Lung microvascular endothelial cell (primary cell): ENCODE results near the gene SOBP. TPM values are rescaled to one million over a fixed set of nuclear protein-coding genes. Genes with fewer than 3 reads are reported as not detected.

Experiments used
- DNase-seq, 2 donors: peaks; one replicate each; pipeline versions ENCODE4 v3.0.0 to v3.0.0-alpha.2; 2010; ENCODE audit warnings: low read depth in 2 of 2
- total RNA-seq: library from RNA; depleted of rRNA; stranded (reverse); fragments of >200 nt; gene quantifications from 2 replicates; pipeline ENCODE4 v1.2.1, GENCODE V29; 2014

Gene SOBP
- total RNA-seq, 1 donor from 2014 or later = 0.20 TPM

DNA sequence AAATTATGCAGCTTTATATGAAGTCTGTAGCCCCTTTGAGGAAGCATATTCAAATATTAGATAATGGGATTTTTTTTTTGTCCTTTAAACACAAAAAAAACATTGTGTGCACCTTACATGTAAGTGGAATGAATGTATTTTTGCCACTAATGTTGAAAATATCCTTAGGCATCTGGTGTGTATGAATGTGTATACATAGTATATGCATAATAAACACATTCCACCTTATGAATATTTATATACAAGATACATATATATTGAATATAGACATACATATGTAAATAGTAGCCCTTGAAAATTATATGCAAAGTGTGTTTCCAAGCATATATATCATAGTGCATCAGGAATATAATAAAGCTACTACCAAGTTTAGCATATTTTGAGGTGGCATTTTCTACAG lies 94.8 kb downstream of the SOBP start:
- no peak for DNase-seq

DNA sequence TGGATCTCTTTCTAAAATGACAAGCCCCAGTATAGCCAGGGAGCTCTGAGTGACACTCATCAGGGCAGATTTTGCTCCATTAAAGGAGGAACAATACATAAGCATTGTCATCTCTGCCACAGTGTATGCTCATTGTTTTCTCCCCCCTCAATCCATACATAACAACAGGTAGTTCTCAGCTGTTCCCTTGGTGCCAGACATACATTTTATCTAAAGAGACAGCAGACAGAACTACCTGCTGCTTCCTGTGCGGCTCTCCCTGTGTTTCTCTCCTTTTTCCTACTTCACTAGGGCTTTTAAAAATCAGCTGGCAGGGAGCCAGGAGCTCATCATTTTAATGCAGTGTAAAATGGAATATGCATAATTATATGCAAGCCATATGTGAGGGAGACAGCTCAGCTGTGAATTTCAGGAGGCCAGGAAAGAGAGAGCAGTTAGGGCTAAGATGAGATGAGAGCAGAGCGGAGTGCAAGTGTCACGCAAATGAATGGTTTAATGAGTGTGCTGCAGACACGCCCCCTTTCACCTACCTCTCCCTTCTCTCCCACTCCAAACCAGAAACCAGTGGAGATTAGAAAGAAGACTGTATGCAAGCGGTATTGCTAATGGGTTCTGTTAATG lies 96.0 kb downstream of the SOBP start:
- no peak for DNase-seq

DNA sequence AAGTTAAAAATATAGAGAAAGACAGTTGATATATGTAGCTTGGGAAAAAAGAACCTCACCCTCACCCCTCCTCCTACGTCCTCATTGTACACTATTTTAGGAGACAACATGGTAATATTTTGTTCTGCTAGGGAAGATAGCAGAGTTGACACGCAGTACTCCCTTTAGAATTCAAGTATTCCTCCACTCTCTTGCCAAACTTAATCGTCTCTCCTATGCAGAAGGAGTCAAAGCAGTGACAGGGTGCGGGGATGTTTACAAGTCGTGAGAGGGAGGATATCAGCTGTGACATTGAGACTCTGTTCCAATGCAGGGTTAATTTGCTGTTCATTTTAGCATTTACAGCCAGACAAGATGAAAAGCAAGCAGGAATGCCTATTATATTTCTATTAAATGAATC lies 97.5 kb downstream of the SOBP start:
- DNase-seq = no peak

DNA sequence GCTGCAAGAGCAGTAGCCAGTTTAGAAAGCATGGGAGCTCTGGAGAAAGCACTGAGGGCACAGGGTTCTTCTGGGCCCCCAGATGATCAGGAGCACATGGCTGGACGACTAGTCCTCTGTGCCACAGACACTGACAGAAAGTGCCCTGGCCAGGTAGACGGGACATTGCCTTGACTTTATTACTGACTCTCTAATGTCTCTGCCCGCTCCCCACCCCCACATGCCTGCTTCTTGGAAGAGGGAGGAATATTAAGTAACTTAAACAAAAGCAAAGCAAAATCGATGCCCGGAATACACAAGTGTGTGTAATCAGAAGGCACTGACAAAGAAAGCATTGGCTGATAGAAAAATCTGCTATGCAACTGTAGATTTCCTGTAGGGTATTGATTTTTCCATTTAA lies 99.3 kb downstream of the SOBP start:
- no peak for DNase-seq

DNA sequence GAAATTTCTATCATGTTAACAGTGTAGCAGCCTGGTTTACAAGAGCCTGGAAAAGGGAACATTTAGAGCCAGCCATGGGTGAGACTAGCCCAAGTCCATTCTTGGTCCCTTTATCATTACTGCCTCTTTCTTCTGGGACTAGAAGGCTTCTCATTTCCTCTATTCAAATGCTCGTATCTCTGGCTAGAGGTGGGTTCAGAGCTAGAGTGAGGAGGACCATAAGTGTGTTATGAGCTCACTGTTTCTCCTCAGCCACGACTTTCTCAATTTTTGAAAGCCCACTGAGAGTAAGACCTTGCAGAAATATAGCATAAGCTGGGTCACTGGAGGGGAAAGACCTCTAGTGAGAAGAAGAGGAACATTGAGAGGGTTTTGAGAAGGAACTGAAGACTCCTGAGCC lies 100.0 kb downstream of the SOBP start:
- no peak for DNase-seq

DNA sequence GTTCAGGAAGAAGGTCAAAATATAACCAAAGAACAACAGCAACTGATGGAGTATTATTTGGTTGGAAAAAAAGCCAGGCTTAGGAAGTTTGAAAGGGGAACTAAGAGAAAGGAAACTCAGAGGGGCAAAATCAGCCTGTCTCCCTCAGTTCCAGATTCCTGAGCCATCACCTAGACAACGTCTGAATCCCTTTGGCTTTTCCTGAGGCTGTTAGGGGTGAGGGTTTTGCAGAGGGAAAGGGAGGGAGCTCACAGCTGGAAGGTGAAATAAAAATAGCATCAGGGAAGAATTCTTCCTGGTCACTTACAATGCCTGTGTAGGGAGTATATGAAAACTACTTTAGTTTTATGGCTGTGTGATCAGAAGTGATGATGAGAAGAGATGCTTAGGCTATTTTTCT lies 100.5 kb downstream of the SOBP start:
- no peak for DNase-seq

DNA sequence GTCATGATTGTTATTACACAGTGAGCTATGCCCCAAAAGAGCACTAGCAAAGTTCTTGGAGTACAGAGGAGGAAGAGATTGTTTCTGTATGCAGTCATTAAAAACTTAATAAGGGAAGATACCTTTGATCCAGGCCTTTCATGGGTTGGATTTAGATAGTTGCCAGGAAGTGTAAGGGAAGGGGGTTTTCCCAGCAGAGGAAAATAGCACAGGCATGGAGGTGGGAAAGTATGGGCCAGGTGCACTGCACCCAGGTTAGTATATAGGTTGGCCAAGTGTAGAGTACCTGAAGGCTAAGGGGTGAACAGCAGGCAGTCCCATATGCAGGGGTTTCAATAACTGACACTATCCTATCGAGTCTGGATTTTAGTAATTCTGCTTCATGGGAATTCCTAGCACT lies 101.4 kb downstream of the SOBP start:
- no peak for DNase-seq

DNA sequence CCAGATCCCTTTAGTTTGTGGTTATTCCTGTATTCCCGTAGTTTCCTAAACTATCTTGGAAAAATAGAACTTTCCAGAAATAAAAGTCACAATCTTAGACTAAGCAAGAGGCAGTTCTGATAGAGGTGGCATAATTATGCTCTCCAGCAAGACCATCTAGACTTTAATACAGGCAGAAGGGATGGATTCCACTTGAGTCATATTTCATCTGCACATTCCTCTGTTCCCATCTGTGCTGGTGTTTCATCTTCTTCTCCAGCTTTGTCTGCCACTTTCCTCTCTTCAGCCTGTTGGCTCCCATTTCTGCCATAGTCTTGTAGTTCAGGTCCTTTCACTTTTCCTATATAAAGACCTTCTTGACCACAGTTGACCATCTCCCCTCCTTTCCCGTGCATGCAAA lies 102.9 kb downstream of the SOBP start:
- DNase-seq = no peak

DNA sequence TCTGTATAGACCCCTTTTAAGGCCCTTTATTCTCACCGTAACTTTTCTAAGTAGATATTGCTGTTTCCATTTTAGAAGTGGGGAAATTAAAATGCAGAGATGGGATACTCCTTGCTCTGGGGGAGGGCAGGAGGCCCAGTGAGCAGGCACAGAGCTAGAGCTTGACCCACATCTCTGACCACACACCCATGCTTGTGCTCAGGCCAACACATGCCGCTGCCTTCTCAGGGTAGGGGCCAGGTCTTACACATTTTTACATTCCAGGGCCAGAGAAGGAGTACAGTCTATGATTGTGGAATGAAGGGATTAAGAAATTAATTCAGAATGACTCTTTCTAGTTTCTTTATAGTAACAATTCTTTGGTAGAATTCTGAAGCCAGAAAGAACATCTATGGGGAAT lies 104.8 kb downstream of the SOBP start:
- no peak for DNase-seq

DNA sequence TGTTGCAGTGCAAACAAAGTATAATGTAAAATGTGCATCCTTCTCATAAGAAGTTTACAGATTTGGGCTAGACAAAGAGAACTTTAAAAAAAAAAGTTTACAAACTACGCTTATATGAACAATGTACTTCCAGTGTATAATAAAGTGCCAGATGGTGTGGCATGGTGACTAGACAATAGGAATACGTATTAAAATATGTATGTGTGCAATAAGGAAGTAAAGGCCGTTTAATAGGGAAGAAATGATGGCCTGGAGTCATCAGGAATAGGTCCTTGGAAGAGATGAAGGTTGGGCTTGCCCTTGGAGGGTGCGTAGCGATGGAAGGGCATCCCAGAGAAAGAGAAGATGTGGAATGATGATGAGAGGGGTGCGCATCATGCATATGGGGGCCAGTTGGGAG lies 108.2 kb downstream of the SOBP start:
- DNase-seq = no peak

DNA sequence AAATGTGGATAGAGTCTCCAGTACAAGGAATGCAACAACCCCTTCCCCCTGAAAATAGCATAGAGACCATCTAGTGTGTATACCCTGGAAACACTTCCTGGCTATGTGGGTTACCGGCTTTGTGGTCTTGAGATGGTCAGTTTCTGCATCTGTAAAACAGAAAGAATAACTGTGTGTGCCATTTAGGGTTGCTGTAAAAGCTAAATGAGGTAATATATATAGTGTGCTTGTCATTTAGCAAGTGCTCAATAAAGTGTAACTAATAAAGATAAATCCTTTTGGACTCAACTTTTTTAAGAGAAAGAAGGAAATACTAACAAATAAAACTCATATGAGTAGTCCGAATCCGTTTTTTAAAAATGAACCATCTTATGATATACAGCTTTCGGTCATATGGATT lies 109.1 kb downstream of the SOBP start:
- no peak for DNase-seq

DNA sequence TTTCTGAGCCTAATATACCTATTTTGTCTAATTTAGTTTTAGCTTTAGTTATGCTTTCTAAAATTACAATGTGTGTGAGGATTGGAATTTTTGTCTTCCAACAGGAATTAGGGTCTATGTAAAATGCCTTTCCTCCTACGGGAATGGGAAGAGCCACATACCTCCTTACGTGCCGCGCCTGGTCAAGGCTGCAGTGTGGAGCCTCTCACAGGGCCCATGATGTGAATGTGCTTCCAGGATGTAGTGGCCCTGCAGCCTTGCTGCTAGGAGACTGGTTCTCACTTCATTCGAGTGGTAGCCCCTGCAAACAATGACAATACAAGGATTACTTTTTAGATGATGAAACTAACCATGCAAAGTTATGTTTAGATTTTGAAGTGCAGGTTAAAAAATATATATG lies 110.2 kb downstream of the SOBP start:
- no peak for DNase-seq

DNA sequence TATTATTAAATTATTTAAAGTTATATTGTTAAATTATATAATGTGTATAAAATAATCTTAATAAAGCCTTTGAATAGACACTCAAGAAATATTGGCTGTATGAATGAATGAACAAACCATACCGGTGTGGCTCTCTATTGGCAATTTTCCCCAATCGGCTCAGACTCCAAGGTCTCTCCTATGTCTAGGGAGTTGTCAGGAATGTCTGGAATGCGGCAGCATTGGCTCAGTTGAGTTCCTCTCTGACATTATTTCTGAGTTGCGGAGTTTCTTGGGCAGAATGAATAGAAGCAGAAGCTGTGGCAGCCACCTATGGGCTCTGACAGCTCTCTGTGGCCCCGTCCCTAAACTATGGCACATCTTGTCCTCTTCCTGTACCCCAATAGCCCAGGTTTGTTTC lies 111.0 kb downstream of the SOBP start:
- DNase-seq = peak in 1 of 2 donors; percentile 65

DNA sequence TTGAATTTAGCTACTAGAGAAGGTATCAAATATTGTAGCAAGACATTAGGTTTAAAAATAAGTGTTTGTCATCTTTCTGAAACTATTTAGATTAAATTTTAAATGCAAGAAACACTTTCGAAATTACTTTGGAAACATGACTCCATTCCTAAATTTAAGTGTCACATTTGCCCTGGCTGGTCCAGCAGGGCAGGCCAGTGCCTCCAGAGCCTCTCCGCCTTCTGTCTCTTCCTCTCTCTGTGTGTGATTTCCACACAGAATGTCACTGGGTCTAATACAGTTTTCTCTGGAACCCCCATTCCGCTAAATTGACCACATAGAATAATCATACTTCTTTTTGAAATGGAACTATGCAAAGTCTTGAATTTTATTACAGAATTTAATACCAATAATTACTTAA lies 111.5 kb downstream of the SOBP start:
- DNase-seq = no peak

DNA sequence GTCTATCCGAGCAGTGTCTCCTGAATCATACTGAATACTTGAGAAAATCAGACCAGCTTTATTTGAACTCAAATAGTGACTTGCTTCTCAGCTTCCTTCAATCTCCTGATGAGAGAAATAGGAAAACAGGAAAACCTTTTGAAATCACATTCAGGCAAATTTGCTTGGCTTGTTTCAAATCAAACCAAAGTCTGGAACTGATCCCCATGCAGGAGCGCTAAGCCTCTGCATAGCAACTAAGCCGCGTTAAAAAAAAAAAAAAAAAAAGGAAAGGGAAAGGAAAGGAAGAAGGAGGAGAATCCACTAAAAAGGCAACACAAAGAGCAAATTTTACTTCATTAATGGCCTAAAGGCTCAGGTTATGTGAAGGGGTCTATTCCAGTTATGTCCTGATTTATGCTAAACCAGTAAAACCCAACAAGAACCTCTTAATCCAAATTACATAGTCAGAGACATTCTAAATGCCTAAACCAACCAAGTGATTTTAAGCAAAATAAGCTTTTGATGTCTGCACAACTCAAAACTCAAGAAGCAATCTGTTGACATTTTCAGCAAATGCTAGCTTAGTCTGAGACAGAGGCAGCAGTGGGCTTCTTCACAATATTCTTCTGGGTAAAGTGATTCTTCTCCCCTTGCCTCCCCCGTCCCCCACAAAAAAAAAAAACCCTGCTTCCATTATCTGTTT lies 112.5 kb downstream of the SOBP start:
- DNase-seq = no peak

DNA sequence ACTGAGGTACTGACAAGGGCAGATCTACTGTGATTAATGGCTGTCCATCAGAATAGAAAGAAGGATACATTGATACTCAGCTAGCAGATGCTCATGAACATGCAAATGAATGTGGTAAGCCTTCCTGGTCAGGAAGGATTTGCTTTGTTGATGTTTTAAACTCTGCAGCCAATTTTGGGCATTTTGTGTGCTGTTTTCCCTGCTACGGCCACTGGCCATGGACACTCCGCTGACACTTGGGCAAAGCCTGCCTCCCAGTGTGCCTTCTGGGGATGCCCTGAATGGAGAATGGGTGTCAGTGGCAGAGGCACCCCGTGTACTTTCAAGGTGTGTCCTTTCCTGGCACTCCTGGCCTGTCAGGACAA lies 113.1 kb downstream of the SOBP start:
- no peak for DNase-seq

DNA sequence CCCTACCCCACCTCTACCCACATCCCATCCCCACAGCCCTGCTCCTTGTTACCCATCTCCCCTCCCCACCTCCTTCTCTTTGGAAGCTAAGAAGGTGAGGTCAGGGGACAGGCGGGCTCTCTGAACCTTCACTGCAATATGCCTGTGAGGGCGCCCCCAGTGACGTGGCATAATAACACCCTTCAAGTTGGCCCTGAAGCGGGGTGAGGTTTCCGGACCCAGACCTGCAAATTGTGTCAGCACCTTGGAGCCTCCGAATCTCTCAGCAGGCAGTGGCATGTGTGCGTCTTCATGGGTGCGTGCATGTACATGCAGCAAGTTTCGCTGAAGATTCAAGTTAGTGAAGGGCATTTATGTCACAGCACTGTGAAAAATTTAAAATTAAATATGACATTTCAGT lies 114.6 kb downstream of the SOBP start:
- DNase-seq = no peak

DNA sequence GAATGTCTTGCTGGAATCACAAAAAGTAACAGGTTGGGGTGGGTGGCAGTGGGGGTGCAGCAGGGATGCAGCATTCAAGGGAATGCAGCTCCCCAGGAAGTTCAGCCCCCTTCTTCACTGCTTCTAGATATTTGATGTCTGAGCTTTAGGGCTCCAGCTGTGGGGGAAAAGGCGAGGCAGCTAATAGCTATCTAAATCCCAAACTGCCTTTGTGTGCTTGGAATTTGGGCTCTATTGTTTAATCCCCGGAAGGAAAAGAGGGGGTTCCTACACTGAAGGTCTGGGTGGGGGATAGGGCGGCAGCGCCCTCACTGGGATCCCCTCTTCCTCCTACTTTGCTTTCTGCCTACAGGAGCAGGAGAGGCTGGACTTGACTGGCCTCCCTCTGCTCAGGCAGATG lies 116.5 kb downstream of the SOBP start:
- no peak for DNase-seq

DNA sequence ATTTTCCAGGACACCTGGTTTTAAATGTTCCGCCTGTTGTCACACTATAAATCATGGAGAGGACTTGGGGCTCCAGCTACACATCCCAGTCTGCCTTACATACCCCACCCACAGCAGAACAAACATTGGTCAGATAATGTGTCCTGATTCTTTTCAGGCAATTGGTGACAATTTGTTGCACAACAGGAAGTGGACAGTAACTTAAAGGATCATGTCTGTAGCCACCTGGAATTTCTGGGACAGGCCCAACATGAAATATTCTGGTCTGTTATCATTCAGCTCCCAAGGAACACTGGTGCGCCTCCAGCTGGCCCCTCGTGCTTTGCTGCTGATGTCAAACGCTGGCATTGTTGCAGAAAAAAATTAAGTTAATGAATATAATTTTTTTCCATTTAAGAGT lies 117.2 kb downstream of the SOBP start:
- no peak for DNase-seq

DNA sequence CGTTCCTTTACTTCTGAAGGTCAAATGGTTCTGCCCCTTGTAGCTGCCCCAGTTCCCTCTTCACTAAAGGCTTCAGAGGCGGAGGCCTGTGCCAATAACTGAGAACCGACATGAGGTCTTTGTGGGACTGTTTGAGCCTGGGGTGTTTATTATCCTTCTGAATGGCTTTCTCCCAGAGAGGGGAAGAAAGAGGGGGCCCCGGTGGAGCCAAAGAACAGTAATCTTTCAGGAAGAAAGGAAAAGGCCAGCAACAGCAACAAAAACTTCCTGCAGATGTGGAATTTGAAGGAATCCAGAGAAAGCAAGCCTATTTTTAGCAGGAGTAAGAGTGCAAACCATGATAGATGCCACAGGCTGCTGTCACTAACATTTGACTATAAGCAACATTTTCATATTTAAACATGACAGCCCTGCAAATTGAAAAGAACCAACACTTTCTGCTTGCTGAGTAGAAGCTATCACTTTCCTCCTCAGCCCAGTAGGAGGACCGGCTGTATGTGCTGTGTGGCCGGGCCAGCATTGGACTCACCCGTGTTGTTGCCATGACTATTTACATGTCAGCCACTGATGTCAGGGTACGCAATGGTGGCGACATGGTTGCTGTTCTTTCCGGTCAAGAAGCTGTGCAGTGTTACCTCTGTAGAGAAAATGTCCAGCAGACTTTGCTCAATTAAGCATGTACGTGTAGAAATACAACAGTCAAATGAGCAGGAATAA lies 121.3 kb downstream of the SOBP start:
- DNase-seq = peak in 1 of 2 donors; percentile 12

DNA sequence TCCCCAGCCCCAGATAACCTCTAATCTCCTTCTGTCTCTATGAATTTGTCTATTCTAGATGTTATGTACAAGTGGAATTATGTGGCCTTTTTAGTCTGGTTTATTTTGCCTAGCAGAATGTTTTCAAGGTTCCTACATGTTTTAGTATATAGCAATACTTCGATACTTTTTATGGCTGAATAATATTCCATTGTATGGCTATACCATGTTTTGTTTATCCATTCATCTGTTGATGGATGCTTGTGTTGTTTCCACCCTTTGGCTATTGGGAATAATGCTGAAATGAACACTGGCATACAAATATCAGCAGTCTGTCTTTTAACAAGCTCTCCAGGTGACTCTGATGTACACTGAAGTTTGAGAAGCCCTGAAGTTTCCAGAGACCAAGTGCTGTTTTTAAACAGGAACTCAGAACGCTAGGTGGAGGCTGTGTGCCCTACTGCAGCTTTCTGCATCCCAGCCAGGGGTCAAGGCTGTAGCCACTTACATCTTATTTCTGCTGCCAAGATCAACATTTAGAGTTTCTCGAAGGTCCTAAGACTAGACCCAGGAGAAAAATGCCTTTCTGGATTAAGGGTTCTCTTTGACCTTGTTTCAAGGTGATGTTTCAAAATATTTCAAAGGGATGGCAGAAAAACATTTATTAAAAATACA lies 123.0 kb downstream of the SOBP start:
- peak in 1 of 2 donors; percentile 7 for DNase-seq

DNA sequence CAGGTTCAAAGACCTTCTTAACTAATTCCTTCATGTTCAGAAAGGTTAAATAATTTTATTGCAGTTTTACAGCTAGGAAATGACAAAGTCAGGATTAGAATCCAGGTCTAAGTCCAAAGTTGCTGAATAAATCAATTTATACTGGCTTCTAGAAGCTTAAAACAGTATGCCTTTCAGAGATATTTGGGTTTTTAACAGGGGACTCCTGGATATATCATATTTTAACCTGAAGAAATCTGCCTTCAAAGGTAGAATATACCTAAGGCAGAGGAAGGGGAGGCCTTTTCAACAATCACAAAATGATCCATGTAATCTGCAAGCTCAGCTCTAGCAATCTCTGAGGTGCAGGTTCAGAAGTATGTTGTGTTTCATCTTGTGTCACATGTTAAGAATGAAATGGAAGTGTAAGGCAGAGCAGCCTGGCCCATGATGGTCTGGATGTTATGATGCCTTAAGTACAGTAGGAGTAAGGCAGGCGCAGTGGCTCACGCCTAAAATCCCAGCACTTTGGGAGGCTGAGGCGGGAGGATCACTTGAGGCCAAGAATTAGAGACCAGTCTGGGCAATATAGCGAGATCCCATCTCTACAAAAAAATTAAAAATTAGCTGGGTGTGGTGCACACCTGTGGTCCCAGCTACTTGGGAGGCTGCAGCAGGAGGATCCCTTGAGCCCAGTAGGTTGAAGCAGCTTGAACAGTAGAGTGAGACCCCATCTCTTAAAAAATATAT lies 123.9 kb downstream of the SOBP start:
- DNase-seq = no peak
